ENCODE data around the gene LACRT.
"Not testable (repeated sequence)": the region's sequence is repeated elsewhere in the genome, so short reads cannot be mapped to it uniquely, and the experiment has no call there.

The LACRT gene, protein sequence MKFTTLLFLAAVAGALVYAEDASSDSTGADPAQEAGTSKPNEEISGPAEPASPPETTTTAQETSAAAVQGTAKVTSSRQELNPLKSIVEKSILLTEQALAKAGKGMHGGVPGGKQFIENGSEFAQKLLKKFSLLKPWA

GRCh38 chr12:54634795-54635194 lies at the start of gene LACRT:
Gene LACRT, minus strand, starts transcription at chr12:54634895. Its CDS starts 54 bp downstream, at chr12:54634841.
- no peak for DNase-seq (ENCODE audit: low read depth in 2 of 2)

DNA sequence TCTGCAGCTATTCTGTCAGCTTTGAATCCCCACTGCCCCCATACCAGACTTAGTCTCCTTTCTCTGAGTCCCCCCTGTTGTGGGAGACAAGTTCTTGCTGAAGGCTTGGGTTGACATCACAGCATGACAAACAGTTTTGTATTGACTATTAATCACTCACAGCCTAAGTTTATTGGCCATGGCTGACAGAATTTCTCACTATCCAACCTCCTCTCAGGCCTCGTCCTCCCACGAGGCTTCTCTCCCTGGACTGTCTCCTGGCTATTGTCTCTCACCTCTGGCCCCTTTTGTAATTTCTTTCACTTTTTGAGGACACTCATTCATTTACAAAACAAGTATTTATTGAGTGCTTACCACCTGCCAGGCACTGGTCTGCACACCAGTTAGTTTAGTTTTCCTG lies 48.7 kb upstream of the LACRT start:
- no peak for DNase-seq (ENCODE audit: low read depth in 2 of 2)

- no peak for DNase-seq (ENCODE audit: low read depth in 2 of 2)
Measured at GRCh38 chr12:54682674-54683073, 48.0 kb upstream of the LACRT start.

- DNase-seq (ENCODE audit: low read depth in 2 of 2) = no peak
Measured at GRCh38 chr12:54680374-54680773, 45.7 kb upstream of the LACRT start.

- DNase-seq (ENCODE audit: low read depth in 2 of 2) = no peak
Measured at GRCh38 chr12:54678131-54678530, 43.4 kb upstream of the LACRT start.

- DNase-seq (ENCODE audit: low read depth in 2 of 2) = no peak
Measured at GRCh38 chr12:54667945-54668344, 33.2 kb upstream of the LACRT start.

GRCh38 chr12:54666008-54666407 lies 31.3 kb upstream of the LACRT start:
- no peak for DNase-seq (ENCODE audit: low read depth in 2 of 2)

DNA sequence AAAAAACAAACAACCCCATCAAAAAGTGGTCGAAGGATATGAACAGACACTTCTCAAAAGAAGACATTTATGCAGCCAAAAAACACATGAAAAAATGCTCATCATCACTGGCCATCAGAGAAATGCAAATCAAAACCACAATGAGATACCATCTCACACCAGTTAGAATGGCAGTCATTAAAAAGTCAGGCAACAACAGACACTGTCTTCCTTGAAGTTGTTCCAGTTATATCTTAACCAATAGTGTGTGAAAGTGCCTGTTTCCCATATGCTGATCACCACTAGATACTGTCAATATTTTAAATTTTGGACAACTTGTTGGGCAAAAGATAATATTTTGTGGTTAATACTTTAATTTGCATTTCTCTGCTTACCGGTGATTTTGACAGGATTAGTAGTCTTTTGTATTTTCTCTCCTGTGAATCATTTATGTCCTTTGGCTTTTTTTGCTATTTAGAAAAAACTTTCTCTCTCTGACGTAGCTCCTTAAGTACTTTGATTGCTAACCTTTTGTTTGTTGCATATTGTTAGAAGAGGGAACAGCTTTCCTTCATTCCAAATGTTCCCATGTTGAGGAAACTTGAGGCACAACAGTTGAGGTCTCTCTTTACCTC lies 30.4 kb upstream of the LACRT start:
- DNase-seq (ENCODE audit: low read depth in 2 of 2) = not testable (repeated sequence)

GRCh38 chr12:54663603-54664002 lies 28.9 kb upstream of the LACRT start:
- DNase-seq (ENCODE audit: low read depth in 2 of 2) = no peak

DNA sequence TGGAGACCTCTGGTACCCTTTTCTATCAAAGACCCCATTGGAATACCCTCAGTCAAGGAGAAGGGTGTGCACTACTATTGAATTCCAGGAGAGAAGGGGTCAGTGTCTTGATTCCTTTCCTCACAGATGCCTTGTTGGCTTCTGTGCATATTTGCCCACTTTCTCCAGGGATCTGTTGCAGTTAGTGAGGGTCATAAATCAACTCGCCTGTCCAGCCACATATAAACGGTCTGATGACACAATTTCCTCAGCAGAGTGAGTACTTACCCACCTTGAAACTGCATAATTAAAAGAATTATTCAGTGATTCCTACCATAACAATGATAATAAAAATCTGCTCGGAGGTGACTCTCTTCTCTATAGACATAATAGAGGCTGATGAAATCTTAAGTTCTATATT lies 27.3 kb upstream of the LACRT start:
- no peak for DNase-seq (ENCODE audit: low read depth in 2 of 2)

- DNase-seq (ENCODE audit: low read depth in 2 of 2) = no peak
Measured at GRCh38 chr12:54661048-54661447, 26.4 kb upstream of the LACRT start.

DNA sequence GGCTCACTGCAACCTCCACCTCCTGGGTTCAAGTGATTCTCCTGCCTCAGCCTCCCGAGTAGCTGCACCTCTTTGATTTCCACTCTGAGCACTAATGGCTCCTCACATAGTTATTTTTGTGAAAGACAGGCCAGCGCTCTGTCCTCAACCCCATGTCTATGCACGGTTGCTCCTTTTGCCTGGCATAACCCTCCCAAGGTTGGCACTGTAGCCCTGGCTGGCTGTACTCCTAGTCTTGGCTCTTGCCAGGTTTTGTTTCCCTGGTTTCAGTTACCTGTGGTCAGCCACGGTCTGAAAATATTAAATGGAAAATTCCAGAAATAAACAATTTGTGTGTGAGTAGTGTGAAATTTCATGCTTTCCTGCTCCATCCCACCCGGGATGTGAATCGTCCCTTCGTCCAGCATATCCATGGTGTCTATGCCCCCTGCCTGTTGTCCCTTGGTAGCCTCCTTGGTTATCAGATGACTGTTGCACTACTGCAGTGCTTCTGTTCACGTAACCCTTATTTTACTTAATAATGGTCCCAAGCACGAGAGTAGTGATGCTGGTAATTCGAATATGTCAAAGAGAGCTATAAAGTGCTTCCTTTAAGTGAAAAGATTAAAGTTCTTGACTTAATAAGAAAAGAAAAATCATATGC lies 25.7 kb upstream of the LACRT start:
- no peak for DNase-seq (ENCODE audit: low read depth in 2 of 2)

- no peak for DNase-seq (ENCODE audit: low read depth in 2 of 2)
Measured at GRCh38 chr12:54658306-54659264, 23.9 kb upstream of the LACRT start.

DNA sequence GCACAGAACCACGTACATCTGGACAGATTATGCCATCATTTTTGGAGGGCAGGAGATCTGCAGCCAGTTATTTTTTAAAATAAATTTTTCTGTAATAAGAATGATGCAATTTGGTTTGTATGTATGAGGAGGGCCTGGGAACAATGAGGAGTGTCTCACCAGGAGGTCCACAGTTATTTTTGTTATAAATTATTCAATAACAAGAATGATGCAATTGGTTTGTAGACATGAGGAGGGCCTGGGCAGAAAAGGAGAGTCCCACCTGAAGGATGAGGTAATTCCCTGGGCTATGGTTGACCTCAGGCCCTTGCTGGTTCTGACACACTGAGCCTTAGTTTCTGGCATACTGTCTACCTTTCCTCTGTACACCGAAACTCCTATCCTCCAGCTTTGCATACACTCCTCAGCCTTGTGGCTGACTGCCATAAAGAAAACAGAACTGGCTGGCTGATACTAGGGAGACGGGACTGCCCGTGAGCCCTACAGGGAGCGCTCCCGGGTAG lies 22.5 kb upstream of the LACRT start:
- no peak for DNase-seq (ENCODE audit: low read depth in 2 of 2)

- no peak for DNase-seq (ENCODE audit: low read depth in 2 of 2)
Measured at GRCh38 chr12:54654926-54655325, 20.2 kb upstream of the LACRT start.

DNA sequence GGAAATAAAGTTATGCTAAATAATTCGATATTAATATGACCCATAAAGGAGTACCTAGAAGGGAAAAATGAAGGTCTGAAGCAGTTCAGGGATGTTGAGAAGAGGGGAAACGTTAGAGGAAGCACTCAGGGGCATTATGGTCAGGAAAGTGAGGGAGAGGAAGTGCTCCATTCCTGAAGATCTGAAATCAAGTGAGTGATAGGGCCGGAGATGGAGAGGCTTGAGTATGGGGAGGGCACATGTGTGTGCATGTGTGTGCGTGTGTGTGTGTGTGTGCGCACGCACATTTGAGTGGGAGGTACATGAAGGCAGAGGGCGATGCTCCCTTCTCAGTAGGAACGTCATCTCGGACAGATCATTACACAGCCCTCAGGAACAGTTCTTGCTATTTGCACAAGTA lies 18.3 kb upstream of the LACRT start:
- DNase-seq (ENCODE audit: low read depth in 2 of 2) = no peak

- DNase-seq (ENCODE audit: low read depth in 2 of 2) = no peak
Measured at GRCh38 chr12:54650889-54651288, 16.2 kb upstream of the LACRT start.

DNA sequence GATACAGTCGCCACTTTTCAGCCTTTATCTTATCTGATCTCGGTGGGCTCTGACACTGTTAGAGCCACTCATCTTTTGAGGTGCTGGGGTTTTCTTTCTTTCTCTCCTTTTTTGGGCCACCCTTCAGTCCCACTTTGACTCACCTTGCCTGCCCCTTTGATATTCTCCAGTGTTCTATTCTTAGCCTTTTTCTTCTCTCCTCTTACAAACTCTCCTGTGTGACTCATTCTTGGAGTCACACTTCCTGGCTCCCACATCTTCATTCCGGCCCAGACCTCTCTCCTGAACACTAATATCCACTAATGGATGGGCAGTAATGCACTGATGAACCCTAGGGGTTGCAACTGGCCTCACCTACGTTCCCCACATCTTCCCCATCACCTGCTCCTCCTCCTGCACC lies 15.7 kb upstream of the LACRT start:
- DNase-seq (ENCODE audit: low read depth in 2 of 2) = no peak

- no peak for DNase-seq (ENCODE audit: low read depth in 2 of 2)
Measured at GRCh38 chr12:54649825-54650224, 15.1 kb upstream of the LACRT start.

DNA sequence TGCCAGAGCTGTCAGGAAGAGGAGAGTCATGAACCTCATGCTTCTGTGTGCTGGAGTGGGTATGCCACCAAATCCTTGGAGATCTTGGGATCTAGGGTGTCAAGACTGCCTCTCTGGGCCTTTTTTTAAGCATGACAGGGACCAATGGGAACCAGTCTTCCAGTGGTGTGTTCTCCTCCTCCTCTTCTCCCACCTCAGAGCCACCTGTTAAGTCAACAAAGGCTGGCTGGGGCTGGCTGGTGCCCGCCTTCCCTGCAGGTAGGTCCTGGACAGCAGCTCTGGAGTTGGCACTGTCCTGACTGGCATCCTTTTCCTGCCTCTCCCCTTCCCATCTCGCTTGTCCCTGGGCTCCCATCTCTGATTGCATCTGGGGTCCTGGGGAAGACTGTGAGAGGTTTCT lies 13.6 kb upstream of the LACRT start, which contains the start of gene DCD:
DCD (minus strand) TSS at position 101 of the 400 bp plus-strand sequence; CDS start at position 39, 62 bp downstream.
- no peak for DNase-seq (ENCODE audit: low read depth in 2 of 2)

GRCh38 chr12:54641554-54641953 lies 6.9 kb upstream of the LACRT start:
- DNase-seq (ENCODE audit: low read depth in 2 of 2) = no peak

- DNase-seq (ENCODE audit: low read depth in 2 of 2) = no peak
Measured at GRCh38 chr12:54641089-54641488, 6.4 kb upstream of the LACRT start.
